ENCODE data around the gene VPS54. TPM values are rescaled to one million over a fixed set of nuclear protein-coding genes. Genes with fewer than 3 reads are reported as not detected.
"Not testable (repeated sequence)": the region's sequence is repeated elsewhere in the genome, so short reads cannot be mapped to it uniquely, and the experiment has no call there.

Gene VPS54
- total and polyA plus RNA-seq, 4 donors = 4.5 to 25.1 (median 13.3) TPM

DNA sequence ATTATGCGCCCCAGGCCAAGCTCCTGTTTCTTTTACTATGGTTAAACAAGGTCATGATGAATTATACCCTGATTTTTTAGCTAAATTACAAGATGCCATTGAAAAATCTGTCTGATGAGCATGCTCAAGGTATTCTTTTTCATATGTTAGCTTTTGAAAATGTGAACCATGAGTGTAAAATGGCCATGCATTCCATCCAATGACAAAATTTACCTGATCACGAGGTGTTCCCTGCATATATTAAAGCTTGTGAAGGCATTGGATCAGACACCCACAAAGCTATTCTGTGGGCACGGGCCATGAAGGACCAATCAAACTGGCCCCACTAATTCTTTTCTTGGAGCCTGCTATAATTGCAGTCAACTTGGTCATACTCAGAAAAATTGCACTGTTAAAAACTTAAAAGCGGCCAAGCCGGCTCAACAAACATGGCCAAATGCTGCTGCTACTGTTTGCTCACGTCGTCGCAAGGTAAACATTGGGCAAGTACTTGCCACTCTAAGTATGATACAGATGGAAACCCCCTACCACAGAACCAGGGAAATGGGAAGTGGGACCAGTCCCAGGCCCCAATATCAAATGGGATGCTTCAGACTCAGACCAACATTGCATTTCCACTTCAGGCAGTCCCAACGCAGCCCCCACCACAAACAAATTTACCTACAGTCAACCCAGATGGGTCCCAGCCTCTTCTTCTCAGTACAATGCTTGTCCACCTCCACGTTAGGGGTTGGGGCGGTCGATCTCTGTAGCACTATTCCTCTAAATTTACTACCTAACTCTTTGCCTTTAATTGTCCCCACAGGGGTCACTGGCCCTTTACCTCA lies 27.8 kb downstream of the VPS54 start:
- peak overlapping the region; percentile 8 to 58 for H3K27ac ChIP-seq (ENCODE audit: low read depth in 1 of 2, low read length in 2 of 2)
- DNase-seq (ENCODE audit: low spot score) = not testable (repeated sequence)

DNA sequence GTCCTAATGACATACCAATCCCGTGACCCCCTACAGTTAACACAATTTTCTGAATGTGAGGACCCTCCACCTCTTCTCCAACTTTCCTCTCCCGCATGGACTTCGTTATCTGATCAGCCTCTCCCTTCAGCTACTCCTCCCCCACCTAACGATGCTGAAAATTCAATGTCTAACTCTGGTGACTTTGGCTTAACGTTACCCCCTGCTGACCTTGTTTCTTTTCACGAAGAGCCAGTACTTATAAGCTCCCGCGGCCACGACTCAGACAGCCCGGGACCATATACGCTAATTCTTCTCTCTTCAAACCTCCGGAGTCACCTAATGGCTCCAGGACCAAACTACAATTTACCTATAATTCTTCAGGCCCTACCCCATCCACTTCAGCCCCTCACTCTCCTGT lies 29.2 kb downstream of the VPS54 start:
- TF ChIP-seq RXRA (IDR thresholded peaks at IDR 0.05) = no peak
- TF ChIP-seq FOXA1 (IDR thresholded peaks at IDR 0.05) = no peak
- TF ChIP-seq, protein P1, sequence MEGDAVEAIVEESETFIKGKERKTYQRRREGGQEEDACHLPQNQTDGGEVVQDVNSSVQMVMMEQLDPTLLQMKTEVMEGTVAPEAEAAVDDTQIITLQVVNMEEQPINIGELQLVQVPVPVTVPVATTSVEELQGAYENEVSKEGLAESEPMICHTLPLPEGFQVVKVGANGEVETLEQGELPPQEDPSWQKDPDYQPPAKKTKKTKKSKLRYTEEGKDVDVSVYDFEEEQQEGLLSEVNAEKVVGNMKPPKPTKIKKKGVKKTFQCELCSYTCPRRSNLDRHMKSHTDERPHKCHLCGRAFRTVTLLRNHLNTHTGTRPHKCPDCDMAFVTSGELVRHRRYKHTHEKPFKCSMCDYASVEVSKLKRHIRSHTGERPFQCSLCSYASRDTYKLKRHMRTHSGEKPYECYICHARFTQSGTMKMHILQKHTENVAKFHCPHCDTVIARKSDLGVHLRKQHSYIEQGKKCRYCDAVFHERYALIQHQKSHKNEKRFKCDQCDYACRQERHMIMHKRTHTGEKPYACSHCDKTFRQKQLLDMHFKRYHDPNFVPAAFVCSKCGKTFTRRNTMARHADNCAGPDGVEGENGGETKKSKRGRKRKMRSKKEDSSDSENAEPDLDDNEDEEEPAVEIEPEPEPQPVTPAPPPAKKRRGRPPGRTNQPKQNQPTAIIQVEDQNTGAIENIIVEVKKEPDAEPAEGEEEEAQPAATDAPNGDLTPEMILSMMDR (IDR thresholded peaks at IDR 0.05; ENCODE audit: low read depth, low read length, missing input control) = no peak
- Histone ChIP-seq H3K4me3 (ENCODE audit: low read depth in 1 of 3, low read length in 3 of 3) (no peak overlapping the region), H3K9me3 (ENCODE audit: control insufficient read depth in 4 of 4, low read length in 3 of 4) (no peaks in the 10 kb centered on the region), H3K4me1 (ENCODE audit: control insufficient read depth in 4 of 4, insufficient read depth in 4 of 4, low read length in 3 of 4) (peaks cover 1 to 19% (median 12%) of the 10 kb centered on the region in 4 donors), H3K27me3 (ENCODE audit: control insufficient read depth in 4 of 4, insufficient read depth in 4 of 4, low read length in 3 of 4) (no peaks in the 10 kb centered on the region), H3K27ac (ENCODE audit: low read depth in 1 of 2, low read length in 2 of 2) (no peak overlapping the region), H3K9ac (ENCODE audit: low read depth in 1 of 2, low read length in 2 of 2) (no peak overlapping the region), H3K36me3 (ENCODE audit: control insufficient read depth in 4 of 4, insufficient read depth in 3 of 4, low read depth in 1 of 4, low read length in 3 of 4) (peaks cover 0 to 2% (median 0%) of the 10 kb centered on the region in 4 donors)
- DNase-seq (ENCODE audit: low spot score) = no peak
- 93% methylated on average over 12 of the region's 12 CpGs for WGBS

More for the DNA sequence above, 27.8 kb downstream of the VPS54 start:
- not testable (repeated sequence) for H3K9ac ChIP-seq (ENCODE audit: low read depth in 1 of 2, low read length in 2 of 2); H3K36me3 ChIP-seq (ENCODE audit: control insufficient read depth in 4 of 4, insufficient read depth in 3 of 4, low read depth in 1 of 4, low read length in 3 of 4); H3K4me3 ChIP-seq (ENCODE audit: low read depth in 1 of 3, low read length in 3 of 3); H3K27me3 ChIP-seq (ENCODE audit: control insufficient read depth in 4 of 4, insufficient read depth in 4 of 4, low read length in 3 of 4); H3K9me3 ChIP-seq (ENCODE audit: control insufficient read depth in 4 of 4, low read length in 3 of 4)
- H3K4me1 ChIP-seq (ENCODE audit: control insufficient read depth in 4 of 4, insufficient read depth in 4 of 4, low read length in 3 of 4) = peaks cover 0 to 11% (median 6%) of the 10 kb centered on the region in 4 donors
- peak; percentile 30 for TF ChIP-seq FOXA1 (IDR thresholded peaks at IDR 0.05)
- peak; percentile 67 for TF ChIP-seq FOXA2 (IDR thresholded peaks at IDR 0.05)
- TF ChIP-seq YY1 (IDR thresholded peaks at IDR 0.05) = peak; percentile 47
- WGBS = 60% methylated on average over 12 of the region's 12 CpGs

DNA sequence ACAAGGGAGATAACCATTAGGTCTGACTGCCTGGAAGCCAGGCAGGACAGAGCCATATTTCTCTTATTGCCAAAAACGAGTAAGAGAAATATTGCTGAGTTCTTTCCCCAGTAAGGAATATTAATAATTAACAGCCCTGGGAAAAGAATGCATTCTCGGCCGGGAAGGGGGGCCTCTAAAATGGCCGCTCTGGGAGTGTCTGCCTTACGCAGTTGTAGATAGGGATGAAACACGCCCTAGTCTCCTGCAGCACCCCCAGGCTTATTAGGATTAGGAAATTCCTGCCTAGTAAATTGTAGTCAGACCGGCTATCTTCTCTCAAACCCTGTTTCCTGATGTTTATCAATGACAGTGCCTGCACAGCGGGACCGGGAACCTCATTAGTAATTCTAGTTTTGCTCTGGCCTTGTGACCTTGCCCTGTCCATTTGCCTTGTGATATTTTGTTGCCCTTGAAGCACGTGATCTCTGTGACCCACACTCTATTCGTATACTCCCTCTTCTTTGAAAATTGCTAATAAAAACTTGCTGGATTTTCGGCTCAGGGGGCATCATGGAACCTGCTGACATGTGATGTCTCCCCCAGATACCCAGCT lies 30.3 kb downstream of the VPS54 start:
- not testable (repeated sequence) for H3K9me3 ChIP-seq (ENCODE audit: control insufficient read depth in 4 of 4, low read length in 3 of 4); DNase-seq (ENCODE audit: low spot score); H3K27me3 ChIP-seq (ENCODE audit: control insufficient read depth in 4 of 4, insufficient read depth in 4 of 4, low read length in 3 of 4); H3K36me3 ChIP-seq (ENCODE audit: control insufficient read depth in 4 of 4, insufficient read depth in 3 of 4, low read depth in 1 of 4, low read length in 3 of 4); H3K9ac ChIP-seq (ENCODE audit: low read depth in 1 of 2, low read length in 2 of 2); H3K4me3 ChIP-seq (ENCODE audit: low read depth in 1 of 3, low read length in 3 of 3); H3K27ac ChIP-seq (ENCODE audit: low read depth in 1 of 2, low read length in 2 of 2)
- 88% methylated on average over 12 of the region's 12 CpGs for WGBS
- peaks cover 4 to 24% (median 14%) of the 10 kb centered on the region in 4 donors for H3K4me1 ChIP-seq (ENCODE audit: control insufficient read depth in 4 of 4, insufficient read depth in 4 of 4, low read length in 3 of 4)

DNA sequence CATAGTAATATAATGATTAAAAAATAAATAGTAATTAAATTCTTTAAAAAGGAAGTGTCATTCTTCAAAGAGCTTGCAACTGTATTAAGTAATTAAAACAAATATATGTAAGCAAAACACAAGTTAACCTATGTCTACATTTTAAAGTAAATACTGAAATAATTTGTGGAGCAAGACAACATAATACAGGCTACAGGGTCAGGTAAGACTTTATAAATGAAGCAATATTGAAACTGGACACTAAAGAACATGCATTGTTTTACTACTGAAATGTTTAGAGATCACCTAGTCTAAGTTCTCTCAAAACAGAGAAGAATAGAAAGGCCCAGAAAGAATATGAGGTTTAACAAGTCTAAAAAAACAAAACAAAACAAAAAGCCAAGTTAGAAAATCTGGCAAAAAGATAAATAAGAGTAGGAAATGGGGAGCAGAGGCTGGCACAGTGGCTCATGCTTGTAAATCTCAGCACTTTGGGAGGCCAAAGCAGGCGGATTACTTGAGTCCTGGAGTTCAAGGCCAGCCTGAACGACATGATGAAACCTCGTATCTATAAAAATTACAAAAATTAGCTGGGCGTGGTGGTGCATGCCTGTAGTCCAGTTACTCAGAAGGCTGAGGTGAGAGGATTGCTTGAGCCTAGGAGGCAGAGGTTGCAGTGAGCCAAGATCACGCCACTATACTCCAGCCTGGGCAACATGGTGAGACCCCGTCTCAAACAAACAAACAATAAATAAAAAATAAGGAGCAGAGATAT lies 34.4 kb downstream of the VPS54 start:
- Histone ChIP-seq H3K36me3 (ENCODE audit: control insufficient read depth in 4 of 4, insufficient read depth in 3 of 4, low read depth in 1 of 4, low read length in 3 of 4) (peaks cover 0 to 7% (median 3%) of the 10 kb centered on the region in 4 donors), H3K9ac (ENCODE audit: low read depth in 1 of 2, low read length in 2 of 2) (no peak overlapping the region), H3K27ac (ENCODE audit: low read depth in 1 of 2, low read length in 2 of 2) (no peak overlapping the region), H3K27me3 (ENCODE audit: control insufficient read depth in 4 of 4, insufficient read depth in 4 of 4, low read length in 3 of 4) (no peaks in the 10 kb centered on the region), H3K9me3 (ENCODE audit: control insufficient read depth in 4 of 4, low read length in 3 of 4) (no peaks in the 10 kb centered on the region), H3K4me1 (ENCODE audit: control insufficient read depth in 4 of 4, insufficient read depth in 4 of 4, low read length in 3 of 4) (peaks cover 2 to 15% (median 9%) of the 10 kb centered on the region in 4 donors), H3K4me3 (ENCODE audit: low read depth in 1 of 3, low read length in 3 of 3) (no peak overlapping the region)
- no peak for DNase-seq (ENCODE audit: low spot score)
- no peak for TF ChIP-seq RXRA (IDR thresholded peaks at IDR 0.05)
- TF ChIP-seq HNF4A (conservative IDR thresholded peaks at IDR 0.05) = peak in 1 of 2 donors; percentile 8
- TF ChIP-seq, protein P2, sequence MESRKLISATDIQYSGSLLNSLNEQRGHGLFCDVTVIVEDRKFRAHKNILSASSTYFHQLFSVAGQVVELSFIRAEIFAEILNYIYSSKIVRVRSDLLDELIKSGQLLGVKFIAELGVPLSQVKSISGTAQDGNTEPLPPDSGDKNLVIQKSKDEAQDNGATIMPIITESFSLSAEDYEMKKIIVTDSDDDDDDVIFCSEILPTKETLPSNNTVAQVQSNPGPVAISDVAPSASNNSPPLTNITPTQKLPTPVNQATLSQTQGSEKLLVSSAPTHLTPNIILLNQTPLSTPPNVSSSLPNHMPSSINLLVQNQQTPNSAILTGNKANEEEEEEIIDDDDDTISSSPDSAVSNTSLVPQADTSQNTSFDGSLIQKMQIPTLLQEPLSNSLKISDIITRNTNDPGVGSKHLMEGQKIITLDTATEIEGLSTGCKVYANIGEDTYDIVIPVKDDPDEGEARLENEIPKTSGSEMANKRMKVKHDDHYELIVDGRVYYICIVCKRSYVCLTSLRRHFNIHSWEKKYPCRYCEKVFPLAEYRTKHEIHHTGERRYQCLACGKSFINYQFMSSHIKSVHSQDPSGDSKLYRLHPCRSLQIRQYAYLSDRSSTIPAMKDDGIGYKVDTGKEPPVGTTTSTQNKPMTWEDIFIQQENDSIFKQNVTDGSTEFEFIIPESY (IDR thresholded peaks at IDR 0.05) = no peak
- no peak for TF ChIP-seq FOXA2 (IDR thresholded peaks at IDR 0.05)
- WGBS = 59% methylated on average over 6 of the region's 6 CpGs

Data from liver (tissue), 9 donors.